HEK293 (cell line): ENCODE data around the gene CCDC24.

ENCODE experiments used
- ATF2 ChIP-seq: fragments of 450-650 bp; formaldehyde crosslinking; IDR thresholded peaks from 2 replicates; pipeline ENCODE4 v1.5.1; 2016; ENCODE audit warnings: missing biosample characterization, missing genetic modification characterization, low read depth
- PRDM1 ChIP-seq: fragments of 450-650 bp; formaldehyde crosslinking; IDR thresholded peaks from 2 replicates; pipeline ENCODE4; 2016; ENCODE audit warnings: missing biosample characterization, missing genetic modification characterization
- PRDM2 ChIP-seq: fragments of 450-650 bp; formaldehyde crosslinking; IDR thresholded peaks from 2 replicates; pipeline ENCODE4 v1.5.1; 2016; ENCODE audit warnings: missing biosample characterization, missing genetic modification characterization, borderline replicate concordance
- REPIN1 ChIP-seq: fragments of 450-650 bp; formaldehyde crosslinking; IDR thresholded peaks from 2 replicates; pipeline ENCODE4 v1.5.1; 2017; ENCODE audit warnings: missing biosample characterization, missing genetic modification characterization, low read depth
- TCF7L2 ChIP-seq: IDR thresholded peaks from 2 replicates; pipeline ENCODE4 v1.6.1; 2011; ENCODE audit warnings: low read depth, mild to moderate bottlenecking, inconsistent platforms, low read length, moderate library complexity, borderline replicate concordance
- WT1 ChIP-seq: fragments of 450-650 bp; formaldehyde crosslinking; IDR thresholded peaks from 2 replicates; pipeline ENCODE4 v1.5.1; 2016; ENCODE audit warnings: missing biosample characterization, missing genetic modification characterization
- YY1 ChIP-seq: fragments of 450-650 bp; formaldehyde crosslinking; IDR thresholded peaks from 2 replicates; pipeline ENCODE4 v1.5.1; 2018; ENCODE audit warnings: missing biosample characterization, missing genetic modification characterization
- ZBTB49 ChIP-seq: fragments of 450-650 bp; formaldehyde crosslinking; IDR thresholded peaks from 2 replicates; pipeline ENCODE4 v1.5.1; 2016; ENCODE audit warnings: missing biosample characterization, missing genetic modification characterization, low read depth
- ZBTB8A ChIP-seq: fragments of 450-650 bp; formaldehyde crosslinking; IDR thresholded peaks from 2 replicates; pipeline ENCODE4 v1.5.1; 2016; ENCODE audit warnings: missing biosample characterization, missing genetic modification characterization
- ZEB2 ChIP-seq: fragments of 450-650 bp; formaldehyde crosslinking; IDR thresholded peaks from 2 replicates; pipeline ENCODE4 v1.5.1; 2016; ENCODE audit warnings: missing biosample characterization, missing genetic modification characterization
- ZNF214 ChIP-seq: fragments of 450-650 bp; formaldehyde crosslinking; IDR thresholded peaks from 2 replicates; pipeline ENCODE4 v1.5.1; 2017; ENCODE audit warnings: missing biosample characterization, mild to moderate bottlenecking, missing genetic modification characterization, borderline replicate concordance
- ZNF26 ChIP-seq: fragments of 450-650 bp; formaldehyde crosslinking; IDR thresholded peaks from 2 replicates; pipeline ENCODE4 v1.5.1; 2016; ENCODE audit warnings: missing biosample characterization, missing genetic modification characterization
- ZNF292 ChIP-seq: fragments of 450-650 bp; formaldehyde crosslinking; IDR thresholded peaks from 2 replicates; pipeline ENCODE4 v1.5.1; 2016; ENCODE audit warnings: low read depth, missing biosample characterization, missing genetic modification characterization, borderline replicate concordance
- ZNF311 ChIP-seq: fragments of 450-650 bp; formaldehyde crosslinking; IDR thresholded peaks from 2 replicates; pipeline ENCODE4 v1.5.1; 2017; ENCODE audit warnings: missing biosample characterization, missing genetic modification characterization, borderline replicate concordance
- ZNF48 ChIP-seq: fragments of 450-650 bp; formaldehyde crosslinking; IDR thresholded peaks from 2 replicates; pipeline ENCODE4 v1.5.1; 2016; ENCODE audit warnings: missing biosample characterization, missing genetic modification characterization
- ZNF501 ChIP-seq: fragments of 450-650 bp; formaldehyde crosslinking; IDR thresholded peaks from 2 replicates; pipeline ENCODE4 v1.5.1; 2016; ENCODE audit warnings: missing biosample characterization, missing genetic modification characterization
- ZNF623 ChIP-seq: fragments of 450-650 bp; formaldehyde crosslinking; IDR thresholded peaks from 2 replicates; pipeline ENCODE4 v1.5.1; 2016; ENCODE audit warnings: missing biosample characterization, missing genetic modification characterization
- ZNF660 ChIP-seq: fragments of 450-650 bp; IDR thresholded peaks from 2 replicates; pipeline ENCODE4 v1.5.1; 2018; ENCODE audit warnings: missing biosample characterization, mild to moderate bottlenecking, missing genetic modification characterization
- ZNF664 ChIP-seq: fragments of 450-650 bp; formaldehyde crosslinking; IDR thresholded peaks from 2 replicates; pipeline ENCODE4 v1.5.1; 2016; ENCODE audit warnings: missing biosample characterization, missing genetic modification characterization
- ZNF670 ChIP-seq: fragments of 450-650 bp; formaldehyde crosslinking; IDR thresholded peaks from 2 replicates; pipeline ENCODE4 v1.5.1; 2016; ENCODE audit warnings: missing biosample characterization, missing genetic modification characterization, low read depth
- ZNF701 ChIP-seq: fragments of 450-650 bp; formaldehyde crosslinking; IDR thresholded peaks from 2 replicates; pipeline ENCODE4 v1.5.1; 2016; ENCODE audit warnings: missing biosample characterization, missing genetic modification characterization
- ZSCAN30 ChIP-seq: fragments of 450-650 bp; IDR thresholded peaks from 2 replicates; pipeline ENCODE4 v1.5.1; 2018; ENCODE audit warnings: missing biosample characterization, mild to moderate bottlenecking, missing genetic modification characterization, moderate library complexity
- TF ChIP-seq, protein P1 (sequence below): fragments of 450-650 bp; IDR thresholded peaks from 2 replicates; pipeline ENCODE4 v1.5.1; 2018; ENCODE audit warnings: missing biosample characterization, missing genetic modification characterization
- TF ChIP-seq, protein P2 (sequence below): fragments of 450-650 bp; formaldehyde crosslinking; IDR thresholded peaks from 2 replicates; pipeline ENCODE4 v1.5.1; 2016; ENCODE audit warnings: missing biosample characterization, missing genetic modification characterization

CCDC24 gene

DNA sequence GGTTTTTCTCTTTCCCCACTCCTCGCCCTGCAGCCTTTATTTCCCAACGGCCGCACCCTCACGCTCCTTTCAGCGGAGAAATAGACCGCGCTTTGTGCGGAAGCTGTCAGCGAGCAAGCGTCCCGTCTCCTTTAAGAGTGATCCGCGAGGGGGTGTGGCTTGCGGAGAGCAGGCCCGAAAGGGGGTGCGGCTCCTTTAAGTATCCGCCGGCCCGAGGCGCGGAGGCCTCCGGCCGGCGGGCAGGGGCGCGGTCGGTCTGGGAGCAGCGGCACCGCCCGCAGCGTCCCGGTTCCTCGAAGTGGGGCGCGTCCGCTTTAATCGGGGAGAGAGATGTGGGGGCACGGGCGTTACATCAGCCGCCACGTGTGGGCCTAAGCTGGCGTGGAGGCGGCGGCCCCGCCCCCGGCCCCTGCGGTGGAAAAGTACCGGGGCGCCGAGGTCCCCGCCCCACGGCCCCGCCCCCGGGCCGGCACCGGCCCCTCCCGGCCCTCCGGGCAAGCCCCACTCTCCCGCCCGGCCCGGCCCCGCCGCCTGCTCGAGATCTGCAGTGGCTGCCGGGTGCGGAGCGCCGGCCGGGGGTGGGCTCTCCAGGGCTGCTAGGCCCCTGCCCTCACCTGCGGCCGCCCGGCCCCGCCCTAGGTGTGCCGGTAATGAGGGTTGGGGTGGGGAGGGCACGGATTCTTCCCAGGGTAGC is 38.7 kb downstream of the CCDC24 start (continued):
- no peak for TF ChIP-seq PRDM2 (tag by site-specific recombination)
- no peak for TF ChIP-seq ZNF214 (tag by site-specific recombination)
- no peak for TF ChIP-seq ZBTB49 (tag by site-specific recombination)
- TF ChIP-seq, protein P1, sequence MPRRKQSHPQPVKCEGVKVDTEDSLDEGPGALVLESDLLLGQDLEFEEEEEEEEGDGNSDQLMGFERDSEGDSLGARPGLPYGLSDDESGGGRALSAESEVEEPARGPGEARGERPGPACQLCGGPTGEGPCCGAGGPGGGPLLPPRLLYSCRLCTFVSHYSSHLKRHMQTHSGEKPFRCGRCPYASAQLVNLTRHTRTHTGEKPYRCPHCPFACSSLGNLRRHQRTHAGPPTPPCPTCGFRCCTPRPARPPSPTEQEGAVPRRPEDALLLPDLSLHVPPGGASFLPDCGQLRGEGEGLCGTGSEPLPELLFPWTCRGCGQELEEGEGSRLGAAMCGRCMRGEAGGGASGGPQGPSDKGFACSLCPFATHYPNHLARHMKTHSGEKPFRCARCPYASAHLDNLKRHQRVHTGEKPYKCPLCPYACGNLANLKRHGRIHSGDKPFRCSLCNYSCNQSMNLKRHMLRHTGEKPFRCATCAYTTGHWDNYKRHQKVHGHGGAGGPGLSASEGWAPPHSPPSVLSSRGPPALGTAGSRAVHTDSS (tag by site-specific recombination) = no peak
- peak; percentile 87 for TF ChIP-seq ZNF660 (tag by site-specific recombination)
- TF ChIP-seq ZNF311 (tag by site-specific recombination) = no peak
- TF ChIP-seq WT1 (tag by site-specific recombination) = no peak
- peak; percentile 23 for TF ChIP-seq ZSCAN30 (tag by site-specific recombination)
- no peak for TF ChIP-seq ZNF623 (tag by site-specific recombination)
- no peak for TF ChIP-seq ZNF670 (tag by site-specific recombination)
- no peak for TF ChIP-seq REPIN1
- no peak for TF ChIP-seq ZNF701 (tag by site-specific recombination)
- TF ChIP-seq, protein P2, sequence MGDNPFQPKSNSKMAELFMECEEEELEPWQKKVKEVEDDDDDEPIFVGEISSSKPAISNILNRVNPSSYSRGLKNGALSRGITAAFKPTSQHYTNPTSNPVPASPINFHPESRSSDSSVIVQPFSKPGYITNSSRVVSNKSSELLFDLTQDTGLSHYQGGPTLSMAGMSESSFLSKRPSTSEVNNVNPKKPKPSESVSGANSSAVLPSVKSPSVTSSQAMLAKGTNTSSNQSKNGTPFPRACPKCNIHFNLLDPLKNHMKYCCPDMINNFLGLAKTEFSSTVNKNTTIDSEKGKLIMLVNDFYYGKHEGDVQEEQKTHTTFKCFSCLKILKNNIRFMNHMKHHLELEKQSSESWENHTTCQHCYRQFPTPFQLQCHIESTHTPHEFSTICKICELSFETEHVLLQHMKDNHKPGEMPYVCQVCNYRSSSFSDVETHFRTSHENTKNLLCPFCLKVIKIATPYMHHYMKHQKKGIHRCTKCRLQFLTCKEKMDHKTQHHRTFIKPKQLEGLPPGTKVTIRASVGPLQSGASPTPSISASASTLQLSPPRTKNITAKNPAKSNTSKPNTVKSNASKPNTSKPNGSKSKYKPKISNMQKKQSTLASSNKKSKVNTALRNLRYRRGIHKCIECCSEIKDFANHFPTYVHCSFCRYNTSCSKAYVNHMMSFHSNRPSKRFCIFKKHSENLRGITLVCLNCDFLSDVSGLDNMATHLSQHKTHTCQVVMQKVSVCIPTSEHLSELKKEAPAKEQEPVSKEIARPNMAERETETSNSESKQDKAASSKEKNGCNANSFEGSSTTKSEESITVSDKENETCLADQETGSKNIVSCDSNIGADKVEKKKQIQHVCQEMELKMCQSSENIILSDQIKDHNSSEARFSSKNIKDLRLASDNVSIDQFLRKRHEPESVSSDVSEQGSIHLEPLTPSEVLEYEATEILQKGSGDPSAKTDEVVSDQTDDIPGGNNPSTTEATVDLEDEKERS (tag by site-specific recombination) = no peak
- TF ChIP-seq PRDM1 (tag by site-specific recombination) = no peak
- no peak for TF ChIP-seq YY1 (tag by site-specific recombination)
- TF ChIP-seq ZNF664 = no peak
- TF ChIP-seq ZNF48 (tag by site-specific recombination) = no peak
- TF ChIP-seq ZNF501 (tag by site-specific recombination) = no peak
- TF ChIP-seq ZNF292 (tag by site-specific recombination) = no peak
- no peak; the same call in none of the 2 replicates for TF ChIP-seq ZEB2
- TF ChIP-seq TCF7L2 = no peak
- TF ChIP-seq ZBTB8A (tag by site-specific recombination) = no peak; the same call in 1 of the 2 replicates
- no peak for TF ChIP-seq ZNF26 (tag by site-specific recombination)
- TF ChIP-seq ATF2 (tag by site-specific recombination) = no peak
